Measurements from ENCODE around the gene PTOV1.

PTOV1 gene

DNA sequence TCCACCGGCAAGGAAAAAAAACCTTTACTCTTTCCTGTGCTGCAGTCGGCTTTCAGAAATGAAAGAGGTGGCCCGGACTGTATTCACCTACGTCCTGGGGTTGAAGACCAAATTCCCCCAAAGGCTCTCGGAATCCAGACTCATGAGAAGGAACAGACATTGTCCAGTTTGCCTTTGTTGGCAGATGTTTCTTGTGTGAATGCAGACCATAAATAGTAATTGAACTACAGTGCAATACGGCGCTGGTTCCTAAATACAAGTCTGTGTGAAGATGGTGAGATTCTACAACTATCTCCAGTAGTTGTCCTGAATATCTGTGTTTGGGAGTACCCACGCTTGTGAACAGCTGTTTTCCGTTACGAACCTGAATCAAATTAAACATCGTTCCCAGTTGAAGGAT lies 11.2 kb upstream of the PTOV1 start:
- no peak overlapping the region for H3K27ac ChIP-seq (replicated peaks)
- DNase-seq (ENCODE audit: low read depth in 1 of 2, low spot score in 1 of 2) = no peak
- TF ChIP-seq POLR2AphosphoS5 (IDR thresholded peaks at IDR 0.05; ENCODE audit: low read depth) (no peak), GABPA (IDR thresholded peaks at IDR 0.05; ENCODE audit: low read depth) (no peak), SPI1 (IDR thresholded peaks at IDR 0.05; ENCODE audit: borderline replicate concordance, low read depth) (no peak)
- TF ChIP-seq, protein P1, sequence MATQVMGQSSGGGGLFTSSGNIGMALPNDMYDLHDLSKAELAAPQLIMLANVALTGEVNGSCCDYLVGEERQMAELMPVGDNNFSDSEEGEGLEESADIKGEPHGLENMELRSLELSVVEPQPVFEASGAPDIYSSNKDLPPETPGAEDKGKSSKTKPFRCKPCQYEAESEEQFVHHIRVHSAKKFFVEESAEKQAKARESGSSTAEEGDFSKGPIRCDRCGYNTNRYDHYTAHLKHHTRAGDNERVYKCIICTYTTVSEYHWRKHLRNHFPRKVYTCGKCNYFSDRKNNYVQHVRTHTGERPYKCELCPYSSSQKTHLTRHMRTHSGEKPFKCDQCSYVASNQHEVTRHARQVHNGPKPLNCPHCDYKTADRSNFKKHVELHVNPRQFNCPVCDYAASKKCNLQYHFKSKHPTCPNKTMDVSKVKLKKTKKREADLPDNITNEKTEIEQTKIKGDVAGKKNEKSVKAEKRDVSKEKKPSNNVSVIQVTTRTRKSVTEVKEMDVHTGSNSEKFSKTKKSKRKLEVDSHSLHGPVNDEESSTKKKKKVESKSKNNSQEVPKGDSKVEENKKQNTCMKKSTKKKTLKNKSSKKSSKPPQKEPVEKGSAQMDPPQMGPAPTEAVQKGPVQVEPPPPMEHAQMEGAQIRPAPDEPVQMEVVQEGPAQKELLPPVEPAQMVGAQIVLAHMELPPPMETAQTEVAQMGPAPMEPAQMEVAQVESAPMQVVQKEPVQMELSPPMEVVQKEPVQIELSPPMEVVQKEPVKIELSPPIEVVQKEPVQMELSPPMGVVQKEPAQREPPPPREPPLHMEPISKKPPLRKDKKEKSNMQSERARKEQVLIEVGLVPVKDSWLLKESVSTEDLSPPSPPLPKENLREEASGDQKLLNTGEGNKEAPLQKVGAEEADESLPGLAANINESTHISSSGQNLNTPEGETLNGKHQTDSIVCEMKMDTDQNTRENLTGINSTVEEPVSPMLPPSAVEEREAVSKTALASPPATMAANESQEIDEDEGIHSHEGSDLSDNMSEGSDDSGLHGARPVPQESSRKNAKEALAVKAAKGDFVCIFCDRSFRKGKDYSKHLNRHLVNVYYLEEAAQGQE (IDR thresholded peaks at IDR 0.05; ENCODE audit: insufficient replicate concordance, low read depth) = no peak
- TF ChIP-seq, protein P2, sequence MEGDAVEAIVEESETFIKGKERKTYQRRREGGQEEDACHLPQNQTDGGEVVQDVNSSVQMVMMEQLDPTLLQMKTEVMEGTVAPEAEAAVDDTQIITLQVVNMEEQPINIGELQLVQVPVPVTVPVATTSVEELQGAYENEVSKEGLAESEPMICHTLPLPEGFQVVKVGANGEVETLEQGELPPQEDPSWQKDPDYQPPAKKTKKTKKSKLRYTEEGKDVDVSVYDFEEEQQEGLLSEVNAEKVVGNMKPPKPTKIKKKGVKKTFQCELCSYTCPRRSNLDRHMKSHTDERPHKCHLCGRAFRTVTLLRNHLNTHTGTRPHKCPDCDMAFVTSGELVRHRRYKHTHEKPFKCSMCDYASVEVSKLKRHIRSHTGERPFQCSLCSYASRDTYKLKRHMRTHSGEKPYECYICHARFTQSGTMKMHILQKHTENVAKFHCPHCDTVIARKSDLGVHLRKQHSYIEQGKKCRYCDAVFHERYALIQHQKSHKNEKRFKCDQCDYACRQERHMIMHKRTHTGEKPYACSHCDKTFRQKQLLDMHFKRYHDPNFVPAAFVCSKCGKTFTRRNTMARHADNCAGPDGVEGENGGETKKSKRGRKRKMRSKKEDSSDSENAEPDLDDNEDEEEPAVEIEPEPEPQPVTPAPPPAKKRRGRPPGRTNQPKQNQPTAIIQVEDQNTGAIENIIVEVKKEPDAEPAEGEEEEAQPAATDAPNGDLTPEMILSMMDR (IDR thresholded peaks at IDR 0.05; ENCODE audit: insufficient read depth, low read length) = no peak

DNA sequence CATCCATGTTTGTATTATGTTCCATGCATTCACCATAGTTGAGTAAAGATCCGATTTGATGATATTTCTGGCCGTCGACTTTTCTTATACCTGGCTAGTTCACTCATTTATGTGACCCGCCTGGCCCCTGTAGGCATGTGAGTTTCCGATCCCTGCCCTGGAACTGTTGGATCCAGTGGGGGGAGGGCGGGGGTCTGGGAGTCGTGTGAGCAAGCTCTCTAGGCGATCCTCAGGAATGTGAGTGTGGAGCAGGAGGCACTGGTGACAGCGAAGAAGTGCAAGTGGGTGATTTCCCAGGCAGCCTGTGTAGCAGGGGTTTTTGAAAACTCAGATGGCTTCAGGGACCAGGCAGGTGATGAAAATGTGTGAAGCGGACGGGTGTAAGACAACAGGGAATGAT lies 10.6 kb upstream of the PTOV1 start:
- Histone ChIP-seq H3K27ac (replicated peaks) (no peak overlapping the region), H3K27me3 (ENCODE audit: insufficient read depth, poor library complexity, severe bottlenecking) (no peaks in the 10 kb centered on the region), H3K4me3 (replicated peaks; ENCODE audit: insufficient read depth, low read length) (no peak overlapping the region)
- DNase-seq (ENCODE audit: low read depth in 1 of 2, low spot score in 1 of 2) = no peak
- TF ChIP-seq POLR2AphosphoS5 (IDR thresholded peaks at IDR 0.05; ENCODE audit: low read depth) = no peak
- TF ChIP-seq, protein P2 (IDR thresholded peaks at IDR 0.05; ENCODE audit: insufficient read depth, low read length) = no peak

More for the DNA sequence above, 11.2 kb upstream of the PTOV1 start:
- Histone ChIP-seq H3K27me3 (ENCODE audit: insufficient read depth, poor library complexity, severe bottlenecking) (no peaks in the 10 kb centered on the region), H3K4me3 (replicated peaks; ENCODE audit: insufficient read depth, low read length) (no peak overlapping the region)

DNA sequence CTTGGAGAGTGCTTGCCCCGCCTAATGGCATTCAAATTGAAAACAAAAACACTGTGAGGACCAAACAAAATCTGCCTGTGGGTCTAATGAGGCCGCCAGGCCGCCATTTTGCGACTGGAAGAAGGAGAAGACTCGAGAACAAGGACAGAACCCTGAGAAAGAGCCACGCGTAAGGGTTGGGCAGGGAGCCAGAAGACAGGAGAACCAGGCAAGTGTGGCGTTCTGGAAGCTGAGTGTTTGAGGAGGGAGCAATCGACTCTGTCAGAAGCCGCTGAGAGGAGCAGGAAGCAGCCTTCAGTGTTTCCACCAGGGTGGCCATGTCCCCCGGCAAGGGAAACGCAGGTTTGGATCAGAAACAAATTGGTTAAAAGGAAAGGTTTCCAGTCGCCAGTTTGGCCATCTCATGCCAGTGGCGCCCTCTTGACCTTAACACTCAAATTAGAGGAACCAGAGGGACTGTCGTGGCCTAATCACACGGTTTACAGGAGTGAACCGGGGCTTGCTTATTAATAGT lies 10.2 kb upstream of the PTOV1 start:
- Histone ChIP-seq H3K27me3 (ENCODE audit: insufficient read depth, poor library complexity, severe bottlenecking) (no peaks in the 10 kb centered on the region), H3K27ac (replicated peaks) (no peak overlapping the region), H3K4me3 (replicated peaks; ENCODE audit: insufficient read depth, low read length) (no peak overlapping the region)
- TF ChIP-seq GABPA (IDR thresholded peaks at IDR 0.05; ENCODE audit: low read depth) = no peak
- TF ChIP-seq, protein P1 (IDR thresholded peaks at IDR 0.05; ENCODE audit: insufficient replicate concordance, low read depth) = no peak
- TF ChIP-seq POLR2AphosphoS5 (IDR thresholded peaks at IDR 0.05; ENCODE audit: low read depth) = no peak
- TF ChIP-seq, protein P2 (IDR thresholded peaks at IDR 0.05; ENCODE audit: insufficient read depth, low read length) = no peak
- no peak for TF ChIP-seq SPI1 (IDR thresholded peaks at IDR 0.05; ENCODE audit: borderline replicate concordance, low read depth)
- no peak for DNase-seq (ENCODE audit: low read depth in 1 of 2, low spot score in 1 of 2)

DNA sequence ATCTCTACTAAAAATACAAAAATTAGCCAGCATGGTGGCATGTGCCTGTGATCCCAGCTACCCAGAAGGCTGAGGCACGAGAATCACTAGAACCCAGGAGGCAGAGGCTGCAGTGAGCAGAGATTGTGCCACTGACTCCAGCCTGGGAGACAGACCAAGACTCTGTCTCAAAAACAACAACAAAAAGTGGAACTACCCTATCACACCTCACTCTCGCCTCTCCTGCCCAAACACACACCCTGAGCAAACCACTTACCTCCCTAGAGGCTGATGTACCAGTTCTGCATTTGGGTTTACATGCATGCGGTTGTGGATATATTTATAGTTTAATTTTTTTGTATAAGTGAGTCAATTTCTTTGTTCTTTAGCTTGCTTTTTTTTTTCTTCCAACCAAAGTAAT lies 7.7 kb upstream of the PTOV1 start:
- H3K4me3 ChIP-seq (replicated peaks; ENCODE audit: insufficient read depth, low read length) = no peak overlapping the region

More for the DNA sequence above, 7.7 kb upstream of the PTOV1 start:
- Histone ChIP-seq H3K27me3 (ENCODE audit: insufficient read depth, poor library complexity, severe bottlenecking) (no peaks in the 10 kb centered on the region), H3K27ac (replicated peaks) (0 out of 2 replicates have a peak overlapping the region, but pooled peaks have one; percentile 15)
- peak; percentile 20; the same call in 1 of the 2 replicates for TF ChIP-seq SPI1 (IDR thresholded peaks at IDR 0.05; ENCODE audit: borderline replicate concordance, low read depth)
- TF ChIP-seq, protein P1 (IDR thresholded peaks at IDR 0.05; ENCODE audit: insufficient replicate concordance, low read depth) = no peak
- DNase-seq (ENCODE audit: low read depth in 1 of 2, low spot score in 1 of 2) = peak in 1 of 2 experiments; percentile 48
